Osteoblast (primary cell): ENCODE measurements around the gene PARD6A. TPM values are rescaled to one million over a fixed set of nuclear protein-coding genes. Genes with fewer than 3 reads are reported as not detected.

Experiments
- DNase-seq: peaks from one replicate; pipeline ENCODE4 v3.0.0; 2011; ENCODE audit warnings: low spot score, mixed read lengths; ENCODE audit not compliant: insufficient read length; ENCODE audit errors: missing footprints
- H2AFZ ChIP-seq: 2 replicates; pipeline ENCODE4 v1.6.0; 2011; ENCODE audit warnings: mild to moderate bottlenecking, low read length
- H3K27ac ChIP-seq: 2 replicates; pipeline ENCODE4 v1.5.1; 2011; ENCODE audit warnings: mild to moderate bottlenecking, low read depth, low read length, moderate library complexity
- H3K27me3 ChIP-seq: 2 replicates; pipeline ENCODE4 v1.6.0; 2012; ENCODE audit warnings: mild to moderate bottlenecking, control low read depth, inconsistent platforms, low read length, moderate library complexity; ENCODE audit not compliant: insufficient read depth
- H3K36me3 ChIP-seq: 2 replicates; pipeline ENCODE4 v1.5.1; 2011; ENCODE audit warnings: mild to moderate bottlenecking, low read length, control low read depth, moderate library complexity; ENCODE audit not compliant: insufficient read depth
- H3K4me1 ChIP-seq: 2 replicates; pipeline ENCODE4 v1.5.1; 2011; ENCODE audit warnings: mild to moderate bottlenecking, low read length, control low read depth, moderate library complexity; ENCODE audit not compliant: insufficient read depth
- H3K4me2 ChIP-seq: 2 replicates; pipeline ENCODE4 v1.6.0; 2011; ENCODE audit warnings: mild to moderate bottlenecking, low read length; ENCODE audit not compliant: insufficient read depth
- H3K4me3 ChIP-seq: fragments of 200-600 bp; sonication (generic); 3 replicates; pipeline ENCODE4 v1.5.1; 2012; ENCODE audit warnings: mild to moderate bottlenecking, low read length, inconsistent platforms; ENCODE audit not compliant: insufficient read depth
- H3K79me2 ChIP-seq: 2 replicates; pipeline ENCODE4 v1.6.0; 2012; ENCODE audit warnings: mild to moderate bottlenecking, low read length, control low read depth, inconsistent platforms; ENCODE audit not compliant: insufficient read depth
- H3K9me3 ChIP-seq: 2 replicates; pipeline ENCODE4 v1.5.1; 2011; ENCODE audit warnings: low read depth, low read length, control low read depth
- H4K20me1 ChIP-seq: 2 replicates; pipeline ENCODE4 v1.6.0; 2012; ENCODE audit warnings: mild to moderate bottlenecking, low read length, control low read depth; ENCODE audit not compliant: insufficient read depth
- total RNA-seq: library from RNA; depleted of rRNA; stranded (reverse); fragments of >200 nt; gene quantifications from 2 replicates; pipeline ENCODE4 v1.2.3, GENCODE V29; 2012
- TF ChIP-seq, protein P1 (sequence below): IDR thresholded peaks from 2 replicates; pipeline ENCODE4 v1.5.1; 2011; ENCODE audit warnings: mild to moderate bottlenecking, low read depth, low read length, moderate library complexity; ENCODE audit errors: extremely low read depth

PARD6A gene
- total RNA-seq, 1 donor: 2.9 TPM

DNA sequence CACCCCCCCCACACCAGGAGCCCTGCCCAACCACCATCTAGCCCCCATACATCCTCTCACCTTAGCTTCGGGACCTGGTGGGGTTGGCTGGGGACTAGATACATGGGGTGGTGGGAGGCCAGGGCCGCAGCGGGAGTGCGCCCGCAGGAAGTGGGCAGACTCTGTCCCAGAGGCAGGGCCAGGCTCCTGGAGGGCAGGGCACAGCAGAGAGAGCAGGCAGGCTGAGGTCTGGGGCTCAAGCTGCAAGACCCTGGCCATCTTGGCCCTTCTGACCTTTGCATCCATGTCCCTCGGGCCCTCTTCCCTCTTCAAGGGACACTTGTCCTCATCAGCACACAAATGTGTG lies 3.1 kb downstream of the PARD6A start:
- TF ChIP-seq, protein P1, sequence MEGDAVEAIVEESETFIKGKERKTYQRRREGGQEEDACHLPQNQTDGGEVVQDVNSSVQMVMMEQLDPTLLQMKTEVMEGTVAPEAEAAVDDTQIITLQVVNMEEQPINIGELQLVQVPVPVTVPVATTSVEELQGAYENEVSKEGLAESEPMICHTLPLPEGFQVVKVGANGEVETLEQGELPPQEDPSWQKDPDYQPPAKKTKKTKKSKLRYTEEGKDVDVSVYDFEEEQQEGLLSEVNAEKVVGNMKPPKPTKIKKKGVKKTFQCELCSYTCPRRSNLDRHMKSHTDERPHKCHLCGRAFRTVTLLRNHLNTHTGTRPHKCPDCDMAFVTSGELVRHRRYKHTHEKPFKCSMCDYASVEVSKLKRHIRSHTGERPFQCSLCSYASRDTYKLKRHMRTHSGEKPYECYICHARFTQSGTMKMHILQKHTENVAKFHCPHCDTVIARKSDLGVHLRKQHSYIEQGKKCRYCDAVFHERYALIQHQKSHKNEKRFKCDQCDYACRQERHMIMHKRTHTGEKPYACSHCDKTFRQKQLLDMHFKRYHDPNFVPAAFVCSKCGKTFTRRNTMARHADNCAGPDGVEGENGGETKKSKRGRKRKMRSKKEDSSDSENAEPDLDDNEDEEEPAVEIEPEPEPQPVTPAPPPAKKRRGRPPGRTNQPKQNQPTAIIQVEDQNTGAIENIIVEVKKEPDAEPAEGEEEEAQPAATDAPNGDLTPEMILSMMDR: no peak
- no peak overlapping the region for H3K4me3 ChIP-seq
- H3K9me3 ChIP-seq: no peaks in the 10 kb centered on the region
- DNase-seq: peak; percentile 77
- peaks cover 23% of the 10 kb centered on the region for H3K4me1 ChIP-seq
- H3K4me2 ChIP-seq: no peak overlapping the region
- H3K36me3 ChIP-seq: peaks cover 5% of the 10 kb centered on the region
- peaks cover 6% of the 10 kb centered on the region for H4K20me1 ChIP-seq
- H3K79me2 ChIP-seq: peaks cover 15% of the 10 kb centered on the region
- no peak overlapping the region for H2AFZ ChIP-seq
- no peaks in the 10 kb centered on the region for H3K27me3 ChIP-seq
- H3K27ac ChIP-seq: no peak overlapping the region

DNA sequence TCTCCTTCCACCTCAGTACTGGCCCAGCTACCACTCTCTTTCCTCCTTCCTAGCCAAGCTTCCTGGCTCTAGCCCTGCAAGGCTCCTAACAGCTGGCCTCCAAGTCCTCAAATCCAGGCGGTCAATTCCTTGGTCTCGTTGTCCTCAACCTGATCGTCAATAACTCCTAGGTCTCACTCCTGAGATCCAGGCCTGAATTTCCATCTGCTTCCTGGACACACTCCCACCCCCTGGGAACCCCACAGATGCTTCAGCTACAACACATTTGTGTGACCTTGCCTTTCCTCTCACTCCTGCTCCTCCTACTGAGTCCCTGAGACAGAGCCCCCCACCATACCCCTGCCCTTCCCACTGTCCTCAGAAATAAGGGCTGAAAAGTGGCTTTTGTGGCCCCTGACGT lies 3.5 kb downstream of the PARD6A start:
- Histone ChIP-seq H2AFZ (no peak overlapping the region), H3K27me3 (no peaks in the 10 kb centered on the region), H3K9me3 (no peaks in the 10 kb centered on the region), H3K36me3 (peaks cover 5% of the 10 kb centered on the region), H3K79me2 (peaks cover 11% of the 10 kb centered on the region), H3K4me2 (no peak overlapping the region), H3K27ac (no peak overlapping the region), H3K4me1 (peaks cover 19% of the 10 kb centered on the region), H3K4me3 (no peak overlapping the region), H4K20me1 (peaks cover 2% of the 10 kb centered on the region)
- DNase-seq: peak; percentile 82
- TF ChIP-seq, protein P1: no peak

DNA sequence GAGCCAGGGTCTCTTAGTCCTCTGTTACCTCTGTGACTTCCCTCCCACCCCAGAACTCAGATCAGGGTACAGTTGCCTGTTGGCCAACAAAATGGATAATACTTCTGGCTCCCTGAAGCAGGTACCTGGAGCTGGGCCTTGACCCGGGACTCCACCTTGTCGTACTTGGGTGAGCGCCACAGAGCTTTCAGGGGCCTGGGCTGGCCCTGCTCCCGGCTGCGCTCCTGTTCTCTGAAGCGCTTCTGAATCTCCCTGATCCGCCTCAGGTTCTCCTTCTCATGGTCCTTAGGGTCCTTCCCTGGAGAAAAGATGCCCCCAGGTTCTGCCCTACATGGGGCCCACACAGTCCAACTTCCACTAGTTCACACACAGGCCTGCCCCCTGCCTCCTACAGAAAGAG lies 4.1 kb downstream of the PARD6A start:
- peaks cover 5% of the 10 kb centered on the region for H3K36me3 ChIP-seq
- no peaks in the 10 kb centered on the region for H3K9me3 ChIP-seq
- H4K20me1 ChIP-seq: no peaks in the 10 kb centered on the region
- peaks cover 15% of the 10 kb centered on the region for H3K4me1 ChIP-seq
- H3K79me2 ChIP-seq: peaks cover 5% of the 10 kb centered on the region
- DNase-seq: no peak
- TF ChIP-seq, protein P1: no peak
- H3K4me3 ChIP-seq: no peak overlapping the region
- no peak overlapping the region for H3K4me2 ChIP-seq
- H3K27me3 ChIP-seq: no peaks in the 10 kb centered on the region
- H3K27ac ChIP-seq: no peak overlapping the region
- no peak overlapping the region for H2AFZ ChIP-seq

DNA sequence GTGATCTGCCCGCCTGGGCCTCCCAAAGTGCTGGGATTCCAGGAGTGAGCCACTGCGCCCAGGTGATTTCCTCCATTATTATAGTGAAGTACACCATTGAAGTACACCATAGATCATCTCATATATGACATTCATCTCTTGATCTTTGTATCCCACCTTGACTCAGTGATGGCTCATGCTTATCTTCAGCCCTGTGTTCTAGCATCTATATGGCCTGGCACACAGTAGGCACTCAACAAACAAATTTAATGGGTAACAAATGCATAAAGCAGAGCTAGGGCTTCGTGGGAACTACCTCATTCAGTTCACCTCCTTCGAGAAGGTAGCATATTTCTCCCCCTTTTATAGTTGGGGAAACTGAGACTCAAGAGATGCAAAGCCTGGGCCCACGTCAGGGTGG lies 4.8 kb downstream of the PARD6A start:
- Histone ChIP-seq H3K27me3 (no peaks in the 10 kb centered on the region), H3K4me1 (peaks cover 15% of the 10 kb centered on the region), H3K9me3 (no peaks in the 10 kb centered on the region), H2AFZ (peak overlapping the region; percentile 35), H4K20me1 (no peaks in the 10 kb centered on the region), H3K27ac (peak overlapping the region; percentile 43), H3K4me2 (peak overlapping the region; percentile 85), H3K79me2 (peaks cover 4% of the 10 kb centered on the region), H3K36me3 (peaks cover 5% of the 10 kb centered on the region), H3K4me3 (peak overlapping the region; percentile 85)
- DNase-seq: peak; percentile 59
- TF ChIP-seq, protein P1: no peak
